K562 (cell line): Measurements from ENCODE around the gene PODN. TPM values are rescaled to one million over a fixed set of nuclear protein-coding genes. Genes with fewer than 3 reads are reported as not detected.

ENCODE experiments used
- ATAC-seq: fragments of 200-7000 bp; cut with Tn5 transposase; 3 replicates; pipeline ENCODE4 v1.9.1; 2020; ENCODE audit warnings: moderate library complexity
- BruUV-seq: library from RNA; stranded (reverse); fragments of 400-500 nt; replicated peaks from 2 replicates; lab custom pipeline; 2021; lab: Mats Ljungman, UMichigan
- CTCF ChIA-PET: fragments of 300-600 bp; formaldehyde crosslinking; extraction: SDS; loops from one replicate; lab custom pipeline; 2021; ENCODE audit warnings: low intra/inter-chr PET ratio; lab: Yijun Ruan, JAX
- POLR2A ChIA-PET: fragments of 300-600, 350-650 bp; sonication (Branson Sonifier 250); formaldehyde crosslinking; extraction: SDS; loops from one replicate; lab custom pipeline; 2021; ENCODE audit warnings: antibody characterized with exemption, inconsistent platforms; lab: Yijun Ruan, JAX
- DNase-seq, 4 experiments: peaks; one replicate each; pipeline versions ENCODE4 v3.0.0 to v3.0.0-alpha.2; 2011 to 2018; ENCODE audit warnings: low spot score in 3 of 4, mixed read lengths in 3 of 4; ENCODE audit errors: extremely low read depth in 1 of 4
- FAIRE-seq: peaks from 2 replicates; lab custom pipeline; 2011; peaks lifted over from hg19 to GRCh38; lab: Jason Lieb, UNC
- H2AFZ ChIP-seq: 2 replicates; pipeline ENCODE4 v1.6.0; 2011; ENCODE audit warnings: low read depth, low read length, control low read depth, inconsistent platforms
- H3K27ac ChIP-seq: fragments of 200-600 bp; 3 replicates; pipeline ENCODE4 v1.8.0; 2011; ENCODE audit warnings: low read depth, mild to moderate bottlenecking, control low read depth, inconsistent platforms, low read length, moderate library complexity, mixed read lengths; ENCODE audit errors: extremely low read depth
- H3K27me3 ChIP-seq, 2 experiments: fragments of 300-600 bp in 1 of 2; 2 replicates in 1 of 2; 3 replicates in 1 of 2; pipeline versions ENCODE4 v1.6.0 to v1.8.0; 2011; ENCODE audit warnings: inconsistent platforms in 2 of 2, low read length in 2 of 2, mild to moderate bottlenecking in 1 of 2, mixed read lengths in 1 of 2, moderate library complexity in 1 of 2; ENCODE audit not compliant: control insufficient read depth in 2 of 2, insufficient read depth in 2 of 2
- H3K36me3 ChIP-seq: fragments of 300-600 bp; 3 replicates; pipeline ENCODE4 v1.8.0; 2011; ENCODE audit warnings: mild to moderate bottlenecking, low read length, inconsistent platforms; ENCODE audit not compliant: control insufficient read depth, insufficient read depth
- H3K4me1 ChIP-seq, 2 experiments: fragments of 200-600 bp in 1 of 2; replicated peaks in 1 of 2; 2 replicates in 1 of 2; 3 replicates in 1 of 2; pipeline versions ENCODE4 v1.5.1 to v1.8.0; 2011; ENCODE audit warnings: inconsistent platforms in 2 of 2, low read length in 2 of 2, mild to moderate bottlenecking in 1 of 2, mixed read lengths in 1 of 2, moderate library complexity in 1 of 2; ENCODE audit not compliant: control insufficient read depth in 2 of 2, insufficient read depth in 2 of 2
- H3K4me2 ChIP-seq: 2 replicates; pipeline ENCODE4 v1.6.1; 2011; ENCODE audit warnings: low read length, control low read depth, inconsistent platforms, mixed read lengths; ENCODE audit not compliant: insufficient read depth
- H3K4me3 ChIP-seq: fragments of 200-600 bp; sonication (generic), shearing (Covaris generic); 2 replicates; pipeline ENCODE4 v1.5.1; 2016; ENCODE audit warnings: control low read depth, inconsistent platforms
- H3K79me2 ChIP-seq: fragments of 200-600 bp; 3 replicates; pipeline ENCODE4 v1.8.0; 2011; ENCODE audit warnings: low read length, inconsistent platforms; ENCODE audit not compliant: control insufficient read depth, insufficient read depth
- H3K9ac ChIP-seq, 2 experiments: 2 replicates each; pipeline versions ENCODE4 v1.6.0 to v1.6.1; 2011; ENCODE audit warnings: low read depth in 2 of 2, low read length in 2 of 2, control low read depth in 1 of 2, inconsistent platforms in 1 of 2, mild to moderate bottlenecking in 1 of 2, mixed read lengths in 1 of 2; ENCODE audit not compliant: insufficient read depth in 1 of 2
- H3K9me1 ChIP-seq: one replicate; pipeline ENCODE4 v1.6.0; 2011; ENCODE audit warnings: inconsistent platforms, mild to moderate bottlenecking, low read length, moderate library complexity; ENCODE audit not compliant: control insufficient read depth, insufficient read depth
- H3K9me3 ChIP-seq: replicated peaks from 2 replicates; pipeline ENCODE4 v1.5.1; 2011; ENCODE audit warnings: low read depth, low read length, inconsistent platforms; ENCODE audit not compliant: control insufficient read depth, insufficient read depth
- H4K20me1 ChIP-seq: replicated peaks from 2 replicates; pipeline ENCODE4 v1.6.1; 2011; ENCODE audit warnings: low read length, inconsistent platforms, mixed read lengths; ENCODE audit not compliant: control insufficient read depth, insufficient read depth
- CSDE1 ChIP-seq, 2 experiments: fragments of 450-650 bp; IDR thresholded peaks; 2 replicates each; pipeline ENCODE4 v1.6.1; 2016; ENCODE audit warnings: mild to moderate bottlenecking in 1 of 2
- FIP1L1 ChIP-seq: fragments of 200-400 bp; formaldehyde crosslinking; IDR thresholded peaks from 2 replicates; pipeline ENCODE4 v1.6.1; 2018; ENCODE audit warnings: mild to moderate bottlenecking, low read depth, low read length; ENCODE audit not compliant: poor library complexity, severe bottlenecking
- HNRNPUL1 ChIP-seq: fragments of 200-400 bp; formaldehyde crosslinking; IDR thresholded peaks from 2 replicates; pipeline ENCODE4 v1.6.1; 2017; ENCODE audit warnings: low read length
- JUN ChIP-seq, 2 experiments: sonication (generic) in 1 of 2; formaldehyde crosslinking in 1 of 2; IDR thresholded peaks; 2 replicates each; pipeline versions ENCODE4 v1.6.1 to v1.8.0; 2012 to 2022; ENCODE audit warnings: borderline replicate concordance in 2 of 2, mild to moderate bottlenecking in 2 of 2, improper control_type of control experiment in 1 of 2, low read depth in 1 of 2, low read length in 1 of 2, missing genetic modification reagents in 1 of 2
- POLR2H ChIP-seq: IDR thresholded peaks from 2 replicates; pipeline ENCODE4 v1.6.1; 2016; ENCODE audit warnings: missing genetic modification characterization, low read depth, mild to moderate bottlenecking, control low read depth, missing compliant biosample characterization, moderate library complexity
- RBM39 ChIP-seq: fragments of 200-400 bp; formaldehyde crosslinking; optimal IDR thresholded peaks from 2 replicates; pipeline ENCODE3; 2018; ENCODE audit warnings: low read depth, low read length
- WGBS: fragments of 100-300 bp; shearing (Covaris generic); methylation state at CpG from one replicate; pipeline ENCODE4 v1.1.6; 2016; ENCODE audit warnings: low coverage, mixed read lengths; ENCODE audit not compliant: insufficient coverage; ENCODE audit errors: missing lambda C conversion rate; 5-methylcytosine and 5-hydroxymethylcytosine counted together
- in situ Hi-C: fragments of 300-500 bp; cut with MboI; formaldehyde crosslinking; loops from 4 replicates; pipeline ENCODE4 v1.15.0; 2018; ENCODE audit warnings: inconsistent platforms, mixed read lengths
- intact Hi-C: fragments of 100-400 bp; cut with micrococcal nuclease; formaldehyde crosslinking; loops from 2 replicates; pipeline ENCODE4 v1.14.2; 2022
- polyA plus RNA-seq, 8 experiments: library from polyadenylated mRNA; depleted of rRNA in 4 of 8; stranded (reverse) in 5 of 8; unstranded in 3 of 8; fragments of >200 nt; fragmentation: Nextera tagmentation in 2 of 8; fragmentation: Illumina TruSeq in 1 of 8; extraction: Ambion mirVana in 2 of 8; extraction: Trizol in 1 of 8; gene quantifications; 2 replicates each; pipeline versions ENCODE4 v1.2.1 to v1.2.3, GENCODE V29; 2011 to 2014; ENCODE audit warnings: inconsistent platforms in 1 of 8, missing spikeins in 1 of 8
- total RNA-seq, 7 experiments: library from RNA; depleted of rRNA in 6 of 7; stranded (reverse); fragments of >200 nt in 6 of 7; fragmentation: Illumina TruSeq in 2 of 7; extraction: Trizol in 2 of 7; gene quantifications; 2 replicates each; pipeline versions ENCODE4 v1.2.1 to v1.2.3, GENCODE V29; 2011 to 2021; ENCODE audit warnings: low replicate concordance in 1 of 7

The PODN gene
- total and polyA plus RNA-seq, 9 of the 15 experiments (the other 6 are each of a cell fraction or from before 2014, with no cell fraction given), result not detected

DNA sequence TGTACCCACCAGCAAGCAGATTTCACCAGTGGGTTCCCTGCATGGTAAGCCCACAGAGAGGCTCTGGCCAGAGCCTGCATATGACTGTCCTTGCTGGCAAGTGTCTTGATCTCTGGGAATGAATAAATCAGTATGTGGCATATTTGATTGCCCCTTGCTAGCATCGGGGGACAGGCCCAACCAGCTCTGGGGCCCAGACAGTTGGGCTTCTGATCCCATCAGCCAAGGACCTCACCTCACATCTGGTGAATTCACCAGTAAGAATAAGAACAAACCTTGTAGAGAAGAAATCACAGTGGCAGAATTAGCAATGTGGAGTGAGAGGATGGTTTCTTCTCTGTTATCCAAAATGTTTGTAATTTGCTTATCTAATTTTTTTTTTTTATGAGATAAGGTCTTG is 64.5 kb downstream of the PODN start:
- ChIA-PET POLR2A (no interaction called here), CTCF (no interaction called here)
- no peak for TF ChIP-seq POLR2H (tag)
- TF ChIP-seq CSDE1 (IDR thresholded peaks at IDR 0.05), result no peak
- TF ChIP-seq HNRNPUL1, result no peak
- TF ChIP-seq RBM39, result no peak
- TF ChIP-seq FIP1L1, result no peak
- no peak for TF ChIP-seq JUN (IDR thresholded peaks at IDR 0.05; ENCODE audit: borderline replicate concordance, low read depth, low read length)
- TF ChIP-seq JUN (CRISPR knock-in tag; IDR thresholded peaks at IDR 0.05; ENCODE audit: borderline replicate concordance), result no peak
- no peak overlapping the region for H3K4me2 ChIP-seq
- H3K9me3 ChIP-seq, result no peaks in the 10 kb centered on the region
- H2AFZ ChIP-seq, result no peak overlapping the region
- H3K79me2 ChIP-seq, result no peaks in the 10 kb centered on the region
- ATAC-seq (no peak), FAIRE-seq (no peak), DNase-seq (no peak)
- BruUV-seq, result no TSS peak
- no peak overlapping the region for H3K9ac ChIP-seq
- in situ Hi-C loops (no loop called here), intact Hi-C loops (loop anchor here (2.0 kb wide), 1 partner anchor 56 kb away; no protein-coding TSS in a partner anchor)
- no peaks in the 10 kb centered on the region; the same call in 1 of the 2 replicates for H4K20me1 ChIP-seq
- H3K36me3 ChIP-seq, result no peaks in the 10 kb centered on the region
- no peak overlapping the region for H3K4me3 ChIP-seq
- no peaks in the 10 kb centered on the region for H3K9me1 ChIP-seq
- 12% methylated on average over 1 of the region's 1 CpG for WGBS
- peaks cover 45 to 69% of the 10 kb centered on the region in 2 experiments for H3K27me3 ChIP-seq
- H3K4me1 ChIP-seq, result peaks cover 0 to 12% of the 10 kb centered on the region in 2 experiments; a peak in 3 of 5 replicates
- no peak overlapping the region for H3K27ac ChIP-seq
